Spinal cord (tissue), 10 donors: ENCODE measurements around the gene TOP3A. TPM values are rescaled to one million over a fixed set of nuclear protein-coding genes. Genes with fewer than 3 reads are reported as not detected.

ENCODE experiments used
- DNase-seq, 6 donors: peaks; one replicate each; pipeline versions ENCODE4 v3.0.0 to v3.0.0-alpha.2; 2013 to 2015; ENCODE audit warnings: low spot score in 6 of 6, low read depth in 4 of 6
- H3K27ac ChIP-seq: one replicate; pipeline ENCODE4 v1.5.1; 2013; ENCODE audit warnings: low read depth, low read length, control low read depth
- H3K27me3 ChIP-seq: one replicate; pipeline ENCODE4 v1.6.1; 2013; ENCODE audit warnings: low read length; ENCODE audit not compliant: control insufficient read depth, insufficient read depth
- H3K36me3 ChIP-seq: one replicate; pipeline ENCODE4 v1.6.1; 2013; ENCODE audit warnings: low read length; ENCODE audit not compliant: control insufficient read depth, insufficient read depth
- H3K4me1 ChIP-seq: one replicate; pipeline ENCODE4 v1.6.1; 2013; ENCODE audit warnings: low read length; ENCODE audit not compliant: control insufficient read depth, insufficient read depth
- H3K4me3 ChIP-seq: one replicate; pipeline ENCODE4 v1.5.1; 2013; ENCODE audit warnings: low read depth, low read length, control low read depth
- H3K9me3 ChIP-seq: one replicate; pipeline ENCODE4 v1.6.1; 2013; ENCODE audit warnings: low read length; ENCODE audit not compliant: control insufficient read depth, insufficient read depth
- WGBS: methylation state at CpG from one replicate; pipeline ENCODE4 v1.1.5; 2013; ENCODE audit warnings: missing lambda C conversion rate; ENCODE audit not compliant: insufficient coverage; 5-methylcytosine and 5-hydroxymethylcytosine counted together
- polyA plus RNA-seq, 2 donors: library from polyadenylated mRNA; unstranded; fragments of 120-200 nt; gene quantifications; one replicate each; pipeline ENCODE4 v1.2.1, GENCODE V29; 2013; ENCODE audit not compliant: insufficient read length in 2 of 2
- total RNA-seq, 2 donors: library from RNA; depleted of rRNA in 1 of 2; stranded (reverse); fragments of 120-200 nt in 1 of 2; fragments of >200 nt in 1 of 2; gene quantifications; one replicate each; pipeline versions ENCODE4 v1.2.3 to v1.2.4, GENCODE V29; 2013 to 2014
- donor health status: healthy.

Gene TOP3A
- total and polyA plus RNA-seq, 4 donors, result 28.1 to 70.6 (median 39.9) TPM

GRCh38 chr17:18250259-18250658 is 64.5 kb downstream of the TOP3A start:
- Histone ChIP-seq H3K4me1 (peaks cover 14% of the 10 kb centered on the region), H3K4me3 (no peak overlapping the region), H3K27me3 (no peaks in the 10 kb centered on the region), H3K36me3 (peaks cover 97% of the 10 kb centered on the region), H3K9me3 (no peaks in the 10 kb centered on the region), H3K27ac (no peak overlapping the region)
- 90% methylated on average over 9 of the region's 9 CpGs for WGBS
- DNase-seq, result no peak

GRCh38 chr17:18248811-18249210 is 66.0 kb downstream of the TOP3A start:
- Histone ChIP-seq H3K4me3 (no peak overlapping the region), H3K9me3 (no peaks in the 10 kb centered on the region), H3K27me3 (no peaks in the 10 kb centered on the region), H3K4me1 (peaks cover 14% of the 10 kb centered on the region), H3K27ac (no peak overlapping the region), H3K36me3 (peaks cover 94% of the 10 kb centered on the region)
- 93% methylated on average over 2 of the region's 7 CpGs for WGBS
- no peak for DNase-seq

DNA sequence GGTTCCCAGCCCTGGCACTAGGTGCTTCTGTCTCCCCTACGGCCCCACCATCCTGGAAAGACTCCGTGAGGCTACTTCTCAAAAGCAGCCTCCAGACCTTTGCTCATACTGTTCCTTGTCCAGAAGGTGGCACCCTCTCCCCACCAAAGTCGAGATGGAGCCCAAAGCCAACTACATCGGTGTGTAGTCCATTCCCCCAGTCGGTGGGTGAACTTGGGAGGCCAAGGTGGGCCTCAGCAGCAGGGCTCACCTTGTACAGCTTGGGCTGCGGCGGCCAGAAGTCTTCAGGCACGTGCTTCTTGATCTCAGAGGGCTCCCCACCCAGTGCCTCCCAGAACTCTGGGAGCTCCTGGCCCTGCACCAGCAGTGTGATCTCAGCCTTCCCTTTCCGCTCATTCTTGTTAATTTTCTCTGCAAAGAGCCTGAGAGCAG is 66.5 kb downstream of the TOP3A start:
- Histone ChIP-seq H3K27me3 (no peaks in the 10 kb centered on the region), H3K4me3 (no peak overlapping the region), H3K27ac (no peak overlapping the region), H3K9me3 (no peaks in the 10 kb centered on the region), H3K4me1 (peaks cover 14% of the 10 kb centered on the region), H3K36me3 (peaks cover 94% of the 10 kb centered on the region)
- DNase-seq, result peak in 4 of 6 donors; percentile 50 to 89 (median 76)
- 27% methylated on average over 9 of the region's 9 CpGs for WGBS

- H3K27ac ChIP-seq, result no peak overlapping the region
- H3K27me3 ChIP-seq, result no peaks in the 10 kb centered on the region
- peaks cover 93% of the 10 kb centered on the region for H3K36me3 ChIP-seq
- WGBS, result 87% methylated on average over 26 of the region's 30 CpGs
- DNase-seq, result no peak
- H3K4me1 ChIP-seq, result peaks cover 14% of the 10 kb centered on the region
- no peaks in the 10 kb centered on the region for H3K9me3 ChIP-seq
- no peak overlapping the region for H3K4me3 ChIP-seq
Measured at GRCh38 chr17:18247613-18248001, 67.2 kb downstream of the TOP3A start.

DNA sequence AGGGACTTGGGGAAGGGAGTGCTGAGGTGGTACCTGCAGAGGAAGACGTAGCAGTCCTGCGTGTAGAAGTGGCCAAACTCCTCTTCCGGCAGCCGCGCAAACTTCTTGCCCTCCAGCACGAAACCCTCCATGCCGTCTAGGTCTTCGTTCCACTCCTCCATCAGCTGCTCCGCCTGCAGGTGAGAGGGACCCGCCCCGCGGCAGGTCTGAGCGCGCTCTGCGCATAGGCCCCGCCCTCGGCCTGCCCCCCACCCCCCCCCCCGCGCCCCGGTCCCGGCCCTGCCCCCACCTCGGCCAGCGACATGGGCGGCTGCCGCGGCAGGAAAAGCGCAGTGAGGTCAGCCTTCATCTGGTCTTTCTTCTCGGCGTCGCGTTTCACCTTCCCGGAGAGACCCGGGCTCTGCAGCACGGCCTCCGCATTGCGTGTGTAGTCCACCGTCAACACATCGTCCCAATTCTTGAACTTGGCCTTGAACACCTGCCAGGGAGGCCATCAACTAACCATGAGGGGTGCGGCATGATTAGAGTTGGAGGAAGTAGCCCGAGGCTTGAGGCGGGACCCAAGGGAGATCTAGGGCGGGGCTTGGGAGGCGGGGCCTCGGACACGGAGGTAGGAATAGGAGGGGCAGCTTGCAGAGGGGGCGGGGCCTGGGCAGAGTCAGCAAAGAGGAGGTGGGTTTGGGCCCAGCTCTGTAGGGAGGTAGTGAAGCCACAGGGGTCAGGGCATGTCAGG is 67.7 kb downstream of the TOP3A start:
- no peaks in the 10 kb centered on the region for H3K27me3 ChIP-seq
- peak in 2 of 6 donors; percentile 36 to 41 for DNase-seq
- no peak overlapping the region for H3K4me3 ChIP-seq
- H3K27ac ChIP-seq, result no peak overlapping the region
- H3K36me3 ChIP-seq, result peaks cover 93% of the 10 kb centered on the region
- no peaks in the 10 kb centered on the region for H3K9me3 ChIP-seq
- peaks cover 14% of the 10 kb centered on the region for H3K4me1 ChIP-seq
- WGBS, result 44% methylated on average over 31 of the region's 46 CpGs

- Histone ChIP-seq H3K9me3 (no peaks in the 10 kb centered on the region), H3K27ac (no peak overlapping the region), H3K4me1 (peaks cover 14% of the 10 kb centered on the region), H3K4me3 (no peak overlapping the region), H3K27me3 (no peaks in the 10 kb centered on the region), H3K36me3 (peaks cover 93% of the 10 kb centered on the region)
- WGBS, result 90% methylated on average over 22 of the region's 24 CpGs
- DNase-seq, result no peak
Measured at GRCh38 chr17:18246109-18246725, 68.6 kb downstream of the TOP3A start.

DNA sequence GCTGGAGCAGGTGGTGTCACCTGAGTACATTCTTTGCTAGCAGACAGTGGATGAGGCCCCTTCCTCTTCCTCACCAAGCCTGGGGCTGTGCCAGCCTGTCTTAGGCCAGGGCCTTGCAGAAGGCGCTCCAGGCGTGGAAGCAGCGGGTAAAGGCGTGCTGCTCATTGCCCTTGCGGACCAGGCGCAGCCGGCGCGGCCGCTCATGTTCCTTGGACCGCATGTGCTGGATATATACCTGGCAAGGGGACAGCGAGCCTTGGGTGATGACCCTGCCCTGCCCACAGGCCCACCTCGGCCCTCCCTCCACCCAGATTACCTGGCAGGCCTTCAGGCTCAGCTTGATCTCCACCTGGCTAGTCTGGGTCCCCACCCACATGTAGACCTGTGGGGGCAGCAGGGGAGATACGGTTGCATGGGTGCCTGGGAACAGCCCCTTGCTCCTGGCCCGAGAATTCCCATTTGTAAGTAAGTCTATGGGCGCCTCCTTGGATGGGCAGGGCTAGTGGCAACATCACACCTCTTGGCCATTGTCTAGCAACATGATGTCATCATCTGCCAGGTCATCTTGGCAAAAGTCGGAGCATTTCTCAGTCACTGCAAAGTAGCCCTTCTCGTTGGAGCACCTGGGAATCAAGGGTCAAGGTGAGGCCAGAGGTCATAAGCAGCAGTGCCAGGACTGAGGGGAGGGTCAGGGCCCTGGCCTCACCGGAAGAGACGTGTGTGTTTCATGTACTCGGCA is 69.6 kb downstream of the TOP3A start:
- WGBS, result 88% methylated on average over 19 of the region's 21 CpGs
- no peak for DNase-seq

GRCh38 chr17:18241229-18241871 is 73.4 kb downstream of the TOP3A start:
- Histone ChIP-seq H3K9me3 (no peaks in the 10 kb centered on the region), H3K4me1 (no peaks in the 10 kb centered on the region), H3K27ac (no peak overlapping the region), H3K36me3 (peaks cover 96% of the 10 kb centered on the region), H3K4me3 (no peak overlapping the region), H3K27me3 (no peaks in the 10 kb centered on the region)
- no peak for DNase-seq
- WGBS, result 87% methylated on average over 16 of the region's 28 CpGs

More for the DNA sequence above, 69.6 kb downstream of the TOP3A start:
- Histone ChIP-seq H3K36me3 (peaks cover 93% of the 10 kb centered on the region), H3K4me1 (peaks cover 14% of the 10 kb centered on the region), H3K4me3 (no peak overlapping the region), H3K27ac (no peak overlapping the region), H3K27me3 (no peaks in the 10 kb centered on the region), H3K9me3 (no peaks in the 10 kb centered on the region)

DNA sequence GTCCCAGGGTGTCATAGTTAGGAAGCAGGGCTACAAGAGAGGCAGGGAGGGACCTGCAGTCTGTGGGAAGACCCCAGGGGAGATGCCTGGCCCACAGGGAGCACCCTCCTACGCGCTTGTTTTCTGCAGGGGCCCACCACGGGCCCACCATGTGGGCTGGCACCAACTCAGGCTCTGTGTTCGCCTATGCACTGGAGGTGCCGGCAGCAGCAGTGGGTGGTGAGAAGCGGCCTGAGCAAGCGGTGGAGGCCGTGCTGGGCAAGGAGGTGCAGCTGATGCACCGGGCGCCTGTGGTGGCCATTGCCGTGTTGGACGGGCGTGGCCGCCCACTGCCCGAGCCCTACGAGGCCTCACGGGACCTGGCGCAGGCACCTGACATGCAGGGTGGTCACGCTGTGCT is 74.3 kb downstream of the TOP3A start:
- 95% methylated on average over 19 of the region's 19 CpGs for WGBS
- H3K4me3 ChIP-seq, result no peak overlapping the region
- H3K27ac ChIP-seq, result no peak overlapping the region
- no peaks in the 10 kb centered on the region for H3K4me1 ChIP-seq
- H3K9me3 ChIP-seq, result no peaks in the 10 kb centered on the region
- no peak for DNase-seq
- no peaks in the 10 kb centered on the region for H3K27me3 ChIP-seq
- H3K36me3 ChIP-seq, result peaks cover 96% of the 10 kb centered on the region
